HG02981 (cell line): ENCODE results near the gene MRM3.
"Not testable (repeated sequence)": the region's sequence is repeated elsewhere in the genome, so short reads cannot be mapped to it uniquely, and the experiment has no call there.

ENCODE experiments used
- ATAC-seq: cut with Tn5 transposase; IDR thresholded peaks from one replicate; pipeline ENCODE4 v1.9.1; 2021; ENCODE audit warnings: mild to moderate bottlenecking, moderate library complexity; ENCODE audit not compliant: unreplicated experiment

MRM3 gene

DNA sequence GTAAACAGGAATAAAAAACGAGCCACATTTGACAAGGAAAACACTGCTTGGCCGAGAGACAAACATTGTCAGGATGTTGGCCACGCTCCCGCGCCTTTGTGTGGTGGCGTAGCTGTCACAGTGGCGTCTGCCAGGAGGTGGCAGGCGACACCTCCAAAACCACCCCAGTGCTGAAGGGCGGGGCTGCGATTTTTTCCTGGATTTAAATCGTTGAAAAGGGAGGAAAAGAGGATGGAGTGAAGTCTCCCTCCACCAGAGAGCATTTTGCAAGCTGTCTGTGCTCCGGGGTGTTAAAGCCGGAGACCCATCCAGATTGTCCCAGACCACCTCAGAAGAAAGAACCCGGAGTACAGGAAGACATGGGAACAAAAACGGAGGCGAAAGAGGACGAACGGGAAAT is 12.7 kb downstream of the MRM3 start:
- ATAC-seq, result no peak

DNA sequence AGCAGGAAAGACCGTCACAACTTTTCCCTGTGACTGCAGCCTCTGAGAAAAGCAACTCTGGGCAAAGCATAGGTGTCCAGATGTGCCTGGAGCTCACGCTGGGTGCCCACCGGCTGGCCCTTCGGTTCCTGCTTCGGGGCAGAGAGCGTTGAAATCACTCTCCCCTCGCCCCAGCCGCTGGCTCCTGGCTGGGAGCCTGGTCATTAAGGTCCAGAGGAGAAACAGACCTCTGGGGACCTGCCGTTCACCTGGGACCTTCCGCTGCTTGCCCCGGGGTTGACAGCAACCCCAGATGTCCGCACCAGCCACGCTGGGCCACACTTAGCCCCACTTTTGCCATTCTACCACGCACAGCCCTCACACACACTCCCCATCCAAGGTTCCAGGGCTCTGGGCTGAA is 13.1 kb downstream of the MRM3 start:
- no peak for ATAC-seq

DNA sequence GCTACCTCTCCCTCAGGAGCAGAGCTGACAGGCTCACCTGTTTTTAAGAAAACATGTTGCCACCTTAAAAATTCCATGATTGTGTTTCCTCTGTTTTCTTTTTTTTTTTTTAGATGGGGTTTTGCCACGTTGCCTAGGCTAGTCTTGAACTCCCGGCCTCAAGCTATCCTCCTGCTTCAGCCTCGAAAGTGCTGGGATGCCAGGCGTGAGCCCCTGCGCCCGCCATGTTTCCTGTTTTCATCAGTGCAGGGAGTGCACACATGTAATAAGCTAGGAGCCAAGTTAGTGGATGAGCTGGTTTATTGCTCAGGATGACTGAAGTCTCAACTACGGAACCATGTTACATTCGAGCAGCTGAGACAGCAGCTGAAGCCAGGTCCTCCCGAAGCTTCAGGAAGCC is 13.6 kb downstream of the MRM3 start:
- no peak for ATAC-seq

DNA sequence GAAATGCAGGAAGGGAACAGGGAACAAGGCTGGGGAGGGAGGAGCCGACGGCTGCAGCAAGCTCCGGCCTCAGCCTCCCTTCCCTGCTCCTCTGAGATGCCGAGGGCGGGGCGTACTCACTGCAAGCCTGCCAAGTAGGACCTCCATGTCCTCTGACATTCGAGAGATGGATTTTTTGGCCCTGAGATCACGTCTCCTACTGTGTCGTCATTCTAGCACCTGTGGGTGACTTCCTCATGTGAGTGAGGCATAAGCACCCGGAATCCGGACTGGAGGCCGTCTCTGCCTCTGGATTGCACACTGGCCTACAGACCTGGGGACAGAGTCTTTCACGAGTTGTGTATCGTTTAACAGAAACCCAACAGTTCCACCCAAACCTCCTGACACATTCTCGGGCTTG is 14.5 kb downstream of the MRM3 start:
- no peak for ATAC-seq

DNA sequence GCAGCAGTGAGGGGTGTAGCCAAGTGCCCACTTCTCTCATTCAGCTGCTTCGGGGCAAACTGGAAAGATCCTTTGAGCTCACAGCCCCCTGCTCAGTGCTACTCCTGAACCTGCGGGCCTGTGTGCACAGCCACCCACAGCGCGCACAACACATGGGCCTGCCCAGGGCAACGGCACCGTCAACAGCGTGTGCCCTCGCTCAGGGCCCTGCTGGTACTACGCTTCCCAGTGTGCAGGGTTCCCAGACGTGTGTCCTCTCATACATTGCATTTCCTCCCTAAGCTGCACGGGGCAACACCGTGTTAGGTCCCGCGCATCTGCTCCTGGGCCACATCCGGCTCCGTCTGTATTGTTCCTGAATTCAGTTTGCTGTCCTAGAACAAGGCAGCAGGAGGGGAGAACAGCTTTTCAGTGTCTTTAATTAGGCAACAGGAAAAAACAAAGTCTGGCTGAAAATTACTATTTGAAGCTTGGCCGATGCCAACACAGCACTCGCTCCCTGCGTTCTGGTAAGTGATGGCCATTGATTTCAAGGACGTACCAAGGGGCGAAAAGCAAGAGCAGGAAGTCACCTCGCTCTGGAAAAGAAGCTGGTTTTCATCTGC is 15.2 kb downstream of the MRM3 start:
- ATAC-seq, result no peak

DNA sequence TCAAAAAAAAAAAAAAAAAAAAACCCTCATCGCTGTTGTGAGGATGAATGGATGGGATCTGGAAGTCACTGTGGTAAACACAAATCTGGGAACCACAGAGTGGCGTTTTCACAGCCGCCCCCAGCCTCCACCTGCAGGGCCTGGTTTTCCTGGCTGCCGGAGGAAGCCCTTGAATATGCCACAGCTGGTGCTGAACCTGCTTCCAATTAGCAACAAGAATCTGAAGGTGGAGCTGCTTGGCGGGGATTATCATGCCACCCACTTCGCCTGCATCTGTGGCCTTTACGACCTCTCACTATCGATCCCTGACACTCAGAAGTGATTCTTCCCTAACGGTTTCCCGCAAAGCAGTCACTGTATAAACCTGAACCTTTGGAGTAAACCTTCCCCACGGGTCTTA is 16.1 kb downstream of the MRM3 start:
- no peak for ATAC-seq

DNA sequence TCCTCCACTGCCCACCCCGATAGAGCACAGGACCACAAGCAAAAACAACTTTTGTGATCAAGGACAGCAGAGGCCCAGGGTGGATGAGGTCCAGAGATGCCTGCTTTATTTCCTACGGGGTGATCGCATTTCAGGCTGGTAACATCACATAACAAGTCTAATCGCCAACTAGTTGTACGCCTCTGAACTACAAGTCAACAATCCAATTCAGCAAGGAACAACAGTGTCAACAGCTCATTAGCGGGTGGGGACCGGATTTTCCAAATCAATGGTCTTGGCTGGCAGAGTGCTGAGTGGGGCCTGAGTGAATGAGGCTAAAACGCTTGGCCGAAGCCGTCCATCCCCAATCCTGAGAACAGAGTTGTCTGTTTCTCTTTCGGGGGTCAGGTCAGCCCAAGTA is 17.1 kb downstream of the MRM3 start:
- no peak for ATAC-seq

DNA sequence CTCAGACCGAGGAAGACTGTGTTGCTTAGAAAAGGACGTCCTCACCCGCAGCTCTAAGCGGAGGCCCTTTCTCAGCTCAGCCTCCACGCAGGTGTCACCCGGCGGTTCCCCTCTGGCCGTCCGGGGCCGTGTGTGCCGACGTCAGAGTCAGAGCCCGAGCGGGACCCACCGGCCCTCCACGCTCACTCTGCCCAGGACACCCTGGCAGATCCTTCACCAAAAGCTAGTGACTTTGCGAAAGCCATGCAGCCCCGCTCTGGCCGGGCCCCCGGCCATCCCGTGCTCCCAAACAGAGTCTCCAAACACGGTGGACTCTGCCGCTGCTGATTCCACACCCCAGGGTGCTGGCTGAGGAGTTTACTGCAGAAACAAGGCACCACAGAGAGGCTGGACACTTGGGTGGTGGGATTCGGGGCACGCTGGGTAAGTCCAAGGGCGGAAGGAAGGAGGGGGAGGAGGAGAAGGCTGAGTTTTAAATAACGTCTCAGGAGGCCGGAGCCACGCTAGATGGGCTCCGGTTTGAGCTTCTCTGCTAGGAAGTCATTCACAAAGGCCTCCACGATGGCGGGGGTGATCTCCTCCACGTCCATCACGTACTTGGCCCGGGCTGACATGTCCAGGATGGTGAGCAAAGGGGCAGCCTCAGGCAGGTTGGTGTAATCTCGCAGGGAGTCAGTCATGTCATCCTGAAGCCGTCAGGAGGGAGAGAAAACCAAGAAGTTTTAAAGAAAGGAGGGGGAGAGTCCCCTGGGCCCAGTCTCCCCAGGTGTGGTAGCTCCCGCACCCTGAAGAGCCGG is 18.5 kb downstream of the MRM3 start:
- ATAC-seq, result no peak

DNA sequence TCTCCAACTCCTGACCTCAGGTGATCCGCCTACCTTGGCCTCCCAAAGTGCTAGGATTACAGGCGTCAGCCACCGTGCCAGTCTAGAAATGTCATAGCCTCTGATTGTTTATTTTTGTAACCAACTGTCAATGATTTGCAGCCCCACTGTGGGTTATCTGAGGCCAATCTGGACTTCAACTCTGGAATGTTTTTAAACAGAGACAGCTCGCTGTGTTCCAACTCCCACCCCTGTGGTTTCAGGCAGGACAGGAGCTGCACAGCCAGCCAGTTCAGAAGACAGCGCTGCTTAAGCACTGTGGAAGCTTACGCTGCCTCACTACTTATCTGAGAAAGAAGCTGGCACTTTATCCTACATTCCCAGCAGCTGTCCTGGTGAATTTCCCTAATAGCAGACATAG is 19.5 kb downstream of the MRM3 start:
- ATAC-seq, result no peak

DNA sequence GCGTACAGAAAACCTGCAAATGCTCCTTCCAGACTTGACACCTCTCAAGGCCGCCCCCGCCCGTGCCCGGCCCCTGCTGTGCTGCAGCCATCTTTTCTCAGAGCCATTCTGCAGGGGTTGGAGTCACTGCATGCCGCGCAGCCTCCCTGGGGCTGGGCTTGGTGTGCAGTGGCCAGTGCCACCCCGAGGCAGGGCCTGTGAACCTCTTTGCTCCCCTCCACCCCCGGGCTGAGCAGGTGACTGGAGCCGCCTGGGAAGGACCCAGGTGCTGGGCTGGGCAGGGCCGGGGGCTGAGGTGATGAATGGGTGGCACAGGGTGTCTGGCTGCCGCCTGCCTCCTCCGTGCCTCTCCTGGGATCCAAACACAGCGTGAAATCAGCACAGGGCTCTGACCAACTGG is 20.3 kb downstream of the MRM3 start:
- no peak for ATAC-seq

DNA sequence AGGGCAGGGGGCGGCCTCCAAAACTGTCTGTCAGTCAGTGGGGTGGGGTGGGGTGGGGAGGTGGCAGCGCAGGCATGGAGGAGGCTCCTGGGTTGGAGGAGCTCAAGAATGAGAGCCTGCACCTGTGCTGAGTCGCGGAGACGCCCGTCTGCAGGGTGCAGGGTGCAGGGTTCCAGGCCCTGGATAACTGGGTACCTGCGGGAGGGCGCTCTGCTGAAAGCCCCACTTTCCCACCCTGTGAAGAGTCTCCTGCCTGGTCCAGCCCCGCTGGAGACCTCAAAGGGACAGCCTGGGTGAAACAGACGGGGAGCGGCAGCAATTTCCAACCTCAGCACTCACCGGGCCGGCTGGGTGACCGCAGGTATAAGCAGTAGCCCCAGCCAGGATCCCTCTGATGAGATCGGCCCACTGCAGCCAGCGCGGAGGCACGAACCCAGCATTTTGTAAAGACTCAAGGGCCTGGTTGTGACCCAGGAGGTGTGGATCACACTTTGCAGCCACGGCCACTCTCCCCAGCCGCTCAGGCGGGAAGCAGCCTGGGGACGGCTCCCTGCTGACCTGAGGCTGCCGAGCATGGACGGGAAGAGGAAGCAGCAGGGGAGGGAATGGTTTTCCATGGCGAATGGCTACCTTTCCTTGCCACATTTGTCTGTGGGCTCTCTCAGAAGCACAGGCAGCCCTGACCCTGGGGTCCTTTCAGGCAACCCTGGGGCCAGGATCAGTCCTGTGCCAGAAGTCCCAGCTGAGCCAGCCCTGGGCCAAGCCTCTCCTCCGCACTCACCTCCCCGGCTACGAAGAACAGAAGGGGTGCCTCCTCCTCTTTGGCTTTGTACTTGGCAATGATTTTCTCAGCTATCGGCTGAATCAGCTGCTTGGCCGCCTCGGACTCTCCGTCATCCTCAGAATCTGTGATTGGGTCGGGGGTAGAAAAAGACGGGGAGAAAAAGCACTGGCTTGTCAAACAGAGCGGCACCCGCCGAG is 21.0 kb downstream of the MRM3 start:
- no peak for ATAC-seq

DNA sequence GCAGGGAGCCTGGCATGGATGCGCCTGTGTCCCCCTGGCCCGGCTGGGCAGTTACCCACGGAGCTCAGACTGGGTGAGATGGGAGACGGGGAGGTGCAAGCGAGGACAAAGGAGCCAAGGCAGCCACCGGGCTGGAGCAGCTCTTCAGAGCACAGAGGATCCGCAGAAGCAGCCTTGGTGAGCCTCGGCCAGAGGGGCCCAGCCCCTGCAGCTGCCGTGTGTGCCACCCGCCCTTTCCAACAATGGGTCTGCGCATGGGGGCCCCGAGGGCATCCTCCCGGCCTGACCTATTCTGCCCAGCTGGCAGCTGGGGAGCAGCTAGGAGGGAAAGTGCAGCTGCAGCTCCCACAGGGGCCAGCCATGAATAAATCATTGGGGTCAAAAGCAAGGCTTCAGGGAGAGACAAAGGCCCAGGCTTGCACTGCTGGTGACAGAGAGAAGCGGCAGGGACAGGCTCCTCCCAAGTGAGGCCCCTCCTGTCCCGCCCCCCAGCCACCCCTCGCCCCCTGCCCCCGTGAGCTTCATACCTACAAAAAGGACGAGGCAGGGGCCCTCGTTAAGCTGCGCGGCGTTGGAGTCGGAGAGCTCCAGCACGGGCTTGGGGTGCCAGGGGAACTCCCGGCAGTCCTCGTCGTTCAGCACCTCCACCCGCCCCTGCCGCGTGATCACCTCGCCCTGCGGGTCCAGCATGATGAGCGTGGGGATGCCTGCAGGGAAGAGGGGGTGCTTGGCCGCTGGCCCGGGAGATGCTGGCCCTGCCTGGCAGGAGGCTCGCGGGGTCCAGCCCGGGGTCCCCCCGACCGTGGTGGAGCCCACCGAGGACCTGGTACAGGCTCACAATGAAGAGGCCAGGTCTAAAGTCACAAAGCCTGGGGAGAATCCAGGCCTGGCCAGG is 22.6 kb downstream of the MRM3 start:
- no peak for ATAC-seq

DNA sequence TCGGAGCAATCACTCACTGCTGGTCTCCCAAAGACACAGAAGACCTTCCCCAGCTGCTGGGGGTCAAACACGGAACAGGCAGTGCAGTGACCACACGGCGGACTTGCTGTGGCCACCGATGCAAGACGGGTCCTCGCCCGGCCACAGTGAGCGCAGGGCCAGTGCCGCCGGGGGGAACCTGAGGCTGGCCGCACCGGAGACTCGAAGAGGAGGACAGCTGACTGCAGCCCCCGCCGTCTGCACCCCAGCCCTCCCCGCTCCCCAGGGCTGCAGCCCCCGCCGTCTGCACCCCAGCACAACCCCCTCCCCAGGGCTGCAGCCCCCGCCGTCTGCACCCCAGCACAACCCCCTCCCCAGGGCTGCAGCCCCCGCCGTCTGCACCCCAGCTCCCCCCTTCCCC is 23.7 kb downstream of the MRM3 start:
- not testable (repeated sequence) for ATAC-seq

DNA sequence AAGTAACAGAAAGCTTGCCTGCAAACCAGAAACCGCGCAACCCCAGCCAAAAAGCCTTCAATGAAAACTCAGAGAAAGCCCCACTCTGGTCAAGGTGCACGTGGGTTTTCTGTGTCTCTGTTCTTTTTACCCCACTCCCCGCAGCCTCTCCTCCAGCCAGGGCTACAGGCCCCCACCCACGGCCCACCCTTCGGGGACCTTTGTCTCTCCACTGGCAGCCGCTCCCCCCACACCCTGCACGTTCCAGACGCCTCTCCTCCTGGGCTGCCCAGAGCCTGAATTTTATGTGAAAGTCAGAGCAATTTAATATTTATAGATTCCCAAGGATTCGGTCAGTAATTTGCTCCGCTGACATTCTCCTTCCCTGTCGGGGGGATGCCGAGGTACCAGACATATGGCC is 24.2 kb downstream of the MRM3 start:
- ATAC-seq, result no peak

DNA sequence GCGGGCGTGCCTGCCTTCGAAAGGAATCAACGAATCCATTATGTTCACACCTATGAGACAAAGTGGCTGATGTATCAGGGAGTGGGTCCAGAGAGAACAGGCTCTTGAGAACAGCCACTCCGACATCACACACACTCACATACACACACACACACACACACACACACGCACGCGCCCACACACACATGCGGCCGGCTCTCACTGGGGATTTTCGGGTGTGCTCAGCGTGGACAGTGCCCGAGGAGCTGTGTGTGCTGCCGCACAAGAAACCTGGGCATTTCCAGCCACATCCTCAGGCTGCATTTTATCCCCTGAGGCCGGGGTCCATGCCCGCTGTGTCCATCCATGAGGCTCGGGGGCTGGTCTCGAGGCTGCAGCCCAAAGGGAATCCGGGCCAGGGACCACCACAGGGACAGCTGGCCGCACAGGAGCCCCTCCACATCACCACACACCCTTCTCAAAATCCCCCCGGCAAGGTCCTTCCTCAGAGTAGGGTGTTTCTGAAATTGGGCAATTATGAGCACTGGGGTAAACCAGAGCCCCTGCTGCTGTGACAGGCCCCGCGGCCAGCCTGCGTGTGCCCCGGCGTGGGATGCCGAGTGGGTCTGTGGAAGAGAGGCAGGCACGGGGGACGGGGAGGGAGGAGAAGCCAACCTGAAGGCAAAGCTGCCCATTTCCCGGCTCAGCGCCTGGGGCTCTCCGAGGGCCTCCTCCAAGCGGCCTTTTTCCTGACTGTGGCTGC is 24.8 kb downstream of the MRM3 start:
- ATAC-seq, result no peak

DNA sequence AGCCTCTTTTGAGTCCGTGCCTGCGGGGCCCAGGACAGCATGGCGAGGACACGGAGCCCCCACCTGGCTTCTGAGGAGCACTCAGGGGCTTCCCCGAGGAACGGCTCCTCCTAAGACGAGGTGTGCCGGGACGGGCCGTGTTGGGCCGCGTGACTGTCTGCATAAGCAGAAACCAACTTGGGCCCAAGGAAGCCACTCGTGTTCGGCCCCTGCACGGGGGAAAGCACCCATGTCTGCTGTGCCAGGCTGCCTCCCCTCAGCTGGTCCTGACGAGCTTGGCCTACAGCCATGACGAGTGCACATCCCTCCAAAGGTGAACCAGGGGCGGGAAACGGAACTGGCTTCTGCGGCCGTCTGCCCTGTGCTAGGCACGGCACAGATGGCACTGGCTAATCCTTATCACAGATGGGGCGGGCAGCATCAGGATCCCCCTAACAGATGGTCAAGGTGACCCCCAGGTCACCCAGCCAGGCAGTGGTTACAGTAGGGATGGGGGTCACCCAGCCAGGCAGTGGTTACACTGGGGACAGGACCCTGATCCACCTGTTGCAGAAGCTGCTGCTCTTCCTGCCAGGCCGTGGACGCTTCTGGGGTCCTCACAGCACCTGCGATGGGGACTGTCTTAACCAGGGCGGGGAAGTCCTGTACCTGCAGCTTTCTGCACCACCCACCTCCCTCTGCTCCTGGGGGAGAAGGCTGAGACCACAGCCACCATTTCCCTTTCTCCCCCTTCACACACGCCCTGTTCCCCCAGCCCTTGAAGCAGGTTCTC is 25.6 kb downstream of the MRM3 start:
- ATAC-seq, result no peak

DNA sequence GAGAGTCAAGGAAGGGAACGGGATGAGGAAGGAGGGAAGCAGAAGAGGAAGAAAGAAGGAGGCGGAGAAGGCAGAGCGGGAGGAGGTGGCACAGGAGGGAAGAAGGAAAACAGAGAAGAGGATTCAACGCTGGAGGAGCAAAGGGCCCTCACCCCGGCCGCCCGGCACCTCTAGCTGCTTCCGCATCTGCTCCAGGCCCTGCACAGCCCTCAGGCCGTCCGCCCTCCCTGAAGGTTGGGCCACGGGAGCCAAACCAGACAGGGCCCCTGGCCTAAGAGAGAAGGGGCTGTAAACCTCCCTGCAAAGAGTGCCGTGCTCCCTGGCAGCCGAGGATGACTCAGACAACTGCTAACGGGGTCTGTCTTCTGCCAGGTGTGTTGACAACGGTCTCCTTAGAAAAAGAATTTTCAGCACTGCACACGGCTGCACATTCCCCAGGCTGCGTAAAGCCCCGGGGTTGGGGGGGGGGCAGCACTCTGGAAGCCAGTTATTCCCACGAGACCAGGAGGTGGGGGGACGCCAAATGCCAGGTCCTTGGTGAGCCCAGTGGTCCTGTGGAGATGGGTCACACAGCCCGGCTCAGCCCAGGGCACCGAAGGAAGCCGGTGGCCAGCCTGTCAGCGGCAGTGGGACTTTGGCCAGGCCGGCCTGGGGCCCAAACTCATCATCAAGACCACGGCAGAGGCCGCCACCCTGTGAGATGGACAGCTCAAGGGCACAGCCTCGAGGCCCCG is 29.1 kb downstream of the MRM3 start:
- ATAC-seq, result no peak

DNA sequence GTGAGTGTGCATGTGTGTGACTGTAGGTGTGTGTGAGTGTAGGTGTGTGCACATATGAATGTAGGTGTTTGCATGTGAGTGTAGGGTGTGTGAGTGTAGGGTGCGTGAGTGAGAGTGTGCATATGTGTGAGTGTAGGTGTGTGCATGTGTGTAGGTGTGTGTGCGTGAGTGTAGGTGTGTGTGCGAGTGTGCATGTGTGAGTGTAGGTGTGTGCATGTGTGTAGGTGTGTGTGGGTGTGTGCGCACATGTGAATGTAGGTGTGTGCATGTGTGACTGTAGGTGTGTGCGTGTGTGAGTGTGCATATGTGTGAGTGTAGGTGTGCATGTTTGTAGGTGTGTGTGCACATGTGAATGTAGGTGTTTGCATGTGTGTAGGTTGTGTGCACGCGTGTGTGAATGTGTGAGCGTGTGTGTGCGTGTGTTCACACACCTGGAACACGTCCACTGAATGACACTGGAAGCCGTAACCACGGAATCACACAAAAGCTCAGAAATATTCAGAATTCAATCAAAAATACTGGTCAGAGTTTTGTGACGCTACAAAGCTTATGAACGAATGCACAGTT is 30.6 kb downstream of the MRM3 start:
- ATAC-seq, result no peak
